AG09309 (cell line): ENCODE measurements around the gene PPP4R1.
"Not testable (repeated sequence)": the region's sequence is repeated elsewhere in the genome, so short reads cannot be mapped to it uniquely, and the experiment has no call there.

ENCODE experiments used
- DNase-seq: peaks from one replicate; pipeline ENCODE4 v3.0.0-alpha.2; 2010; ENCODE audit warnings: low read depth
- H3K4me3 ChIP-seq: 2 replicates; pipeline ENCODE4 v1.5.1; 2011; ENCODE audit warnings: mild to moderate bottlenecking, low read depth, low read length, moderate library complexity; ENCODE audit not compliant: control insufficient read depth
- TF ChIP-seq, protein P1 (sequence below): IDR thresholded peaks from 2 replicates; pipeline ENCODE4 v1.5.1; 2011; ENCODE audit warnings: mild to moderate bottlenecking, low read depth, low read length, inconsistent platforms; ENCODE audit not compliant: insufficient read depth, control insufficient read depth; ENCODE audit errors: missing control alignments

PPP4R1 gene

DNA sequence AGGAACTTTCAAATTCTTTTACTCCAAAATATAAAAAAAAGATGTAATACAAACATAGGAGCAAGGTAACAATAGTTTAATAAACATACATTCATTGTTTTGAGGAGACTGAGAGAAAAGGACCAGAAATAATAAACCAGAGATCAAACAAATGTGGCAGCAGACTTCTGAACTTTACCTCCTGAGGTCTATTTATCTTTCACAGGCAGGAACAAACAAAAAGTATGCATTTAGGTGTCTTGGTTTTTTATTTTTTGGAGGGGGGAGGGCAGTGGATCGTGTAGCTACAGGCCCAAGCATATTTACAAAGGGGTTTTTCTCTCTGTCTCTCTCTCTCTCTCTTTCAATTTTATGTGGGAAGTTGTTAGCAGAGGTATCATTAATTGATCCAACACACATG lies 5.6 kb downstream of the PPP4R1 start:
- DNase-seq, result no peak
- TF ChIP-seq, protein P1, sequence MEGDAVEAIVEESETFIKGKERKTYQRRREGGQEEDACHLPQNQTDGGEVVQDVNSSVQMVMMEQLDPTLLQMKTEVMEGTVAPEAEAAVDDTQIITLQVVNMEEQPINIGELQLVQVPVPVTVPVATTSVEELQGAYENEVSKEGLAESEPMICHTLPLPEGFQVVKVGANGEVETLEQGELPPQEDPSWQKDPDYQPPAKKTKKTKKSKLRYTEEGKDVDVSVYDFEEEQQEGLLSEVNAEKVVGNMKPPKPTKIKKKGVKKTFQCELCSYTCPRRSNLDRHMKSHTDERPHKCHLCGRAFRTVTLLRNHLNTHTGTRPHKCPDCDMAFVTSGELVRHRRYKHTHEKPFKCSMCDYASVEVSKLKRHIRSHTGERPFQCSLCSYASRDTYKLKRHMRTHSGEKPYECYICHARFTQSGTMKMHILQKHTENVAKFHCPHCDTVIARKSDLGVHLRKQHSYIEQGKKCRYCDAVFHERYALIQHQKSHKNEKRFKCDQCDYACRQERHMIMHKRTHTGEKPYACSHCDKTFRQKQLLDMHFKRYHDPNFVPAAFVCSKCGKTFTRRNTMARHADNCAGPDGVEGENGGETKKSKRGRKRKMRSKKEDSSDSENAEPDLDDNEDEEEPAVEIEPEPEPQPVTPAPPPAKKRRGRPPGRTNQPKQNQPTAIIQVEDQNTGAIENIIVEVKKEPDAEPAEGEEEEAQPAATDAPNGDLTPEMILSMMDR, result no peak
- no peak overlapping the region for H3K4me3 ChIP-seq

GRCh38 chr18:9608298-9608697 lies 6.1 kb downstream of the PPP4R1 start:
- no peak for DNase-seq
- TF ChIP-seq, protein P1, result no peak
- H3K4me3 ChIP-seq, result no peak overlapping the region

GRCh38 chr18:9607111-9607510 lies 7.2 kb downstream of the PPP4R1 start:
- not testable (repeated sequence) for H3K4me3 ChIP-seq, DNase-seq

DNA sequence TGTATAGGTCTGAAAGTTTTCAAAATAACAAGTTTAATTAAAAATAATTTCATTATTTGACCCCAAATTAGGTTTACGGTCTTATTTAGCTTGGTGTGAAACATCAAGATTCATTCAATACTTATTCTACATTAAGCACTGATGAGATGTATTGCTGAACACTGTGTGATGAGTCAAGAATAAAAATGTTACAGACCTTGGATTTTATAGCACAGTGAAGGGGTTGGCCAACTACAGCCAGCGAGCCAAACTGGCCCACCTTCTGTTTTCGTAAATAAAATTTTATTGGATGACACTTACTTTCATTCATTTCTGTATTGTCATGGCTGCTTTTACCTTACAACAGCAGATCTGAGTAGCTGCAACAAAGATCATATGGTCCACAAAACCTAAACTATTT lies 8.3 kb downstream of the PPP4R1 start:
- no peak for DNase-seq

GRCh38 chr18:9604348-9604747 lies 10.0 kb downstream of the PPP4R1 start:
- TF ChIP-seq, protein P1, result no peak
- no peak for DNase-seq
- H3K4me3 ChIP-seq, result no peak overlapping the region

More for the DNA sequence above, 8.3 kb downstream of the PPP4R1 start:
- TF ChIP-seq, protein P1, result no peak
- no peak overlapping the region for H3K4me3 ChIP-seq

- TF ChIP-seq, protein P1, result no peak
- DNase-seq, result no peak
- no peak overlapping the region for H3K4me3 ChIP-seq
These were observed 15.0 kb downstream of the PPP4R1 start for GRCh38 chr18:9599328-9599727.

DNA sequence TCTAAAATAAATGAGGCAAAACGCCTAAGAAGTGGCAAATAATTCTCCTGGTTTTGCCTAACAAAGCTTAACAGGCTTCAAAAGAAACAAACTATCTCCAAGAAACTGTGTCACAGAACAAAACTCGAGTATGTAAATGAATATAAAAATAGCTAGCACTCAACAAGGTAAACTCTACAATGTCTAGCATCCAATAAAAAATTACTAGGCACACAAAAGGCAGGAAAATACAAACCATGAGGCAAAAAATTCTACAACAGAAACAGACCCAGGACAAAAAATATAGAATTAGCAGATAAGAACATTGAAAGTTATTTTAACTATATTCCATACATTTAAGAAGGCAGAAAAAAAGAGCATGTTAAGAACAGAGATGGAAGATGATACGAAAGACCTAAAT lies 16.8 kb downstream of the PPP4R1 start:
- TF ChIP-seq, protein P1, result no peak

More for the DNA sequence above, 16.8 kb downstream of the PPP4R1 start:
- DNase-seq, result no peak
- H3K4me3 ChIP-seq, result no peak overlapping the region
